Spleen (tissue), 11 donors: ENCODE measurements around the gene PPM1N. TPM values are rescaled to one million over a fixed set of nuclear protein-coding genes. Genes with fewer than 3 reads are reported as not detected.
A peak's percentile ranks its signal among the peaks of the same experiment; 100 is the strongest.

ENCODE experiments used
- DNase-seq: peaks from one replicate; pipeline ENCODE4 v3.0.0-alpha.2; 2020
- H3K27ac ChIP-seq, 8 donors: fragments of 200-600 bp; sonication (generic) in 7 of 8; 1 replicate in 4 of 8; 2 replicates in 4 of 8; pipeline versions ENCODE4 v1.5.0 to v1.8.0; 2016 to 2021; ENCODE audit warnings: inconsistent platforms in 4 of 8, mild to moderate bottlenecking in 4 of 8, moderate library complexity in 1 of 8
- H3K27me3 ChIP-seq, 7 donors: fragments of 200-600 bp; sonication (generic) in 6 of 7; replicated peaks in 1 of 7; 1 replicate in 4 of 7; 2 replicates in 3 of 7; pipeline versions ENCODE4 v1.5.0 to v1.8.0; 2016 to 2021; ENCODE audit warnings: inconsistent platforms in 3 of 7, mild to moderate bottlenecking in 1 of 7
- H3K36me3 ChIP-seq, 6 donors: fragments of 200-600 bp; sonication (generic) in 5 of 6; 1 replicate in 4 of 6; 2 replicates in 2 of 6; pipeline versions ENCODE4 v1.5.0 to v1.8.0; 2016 to 2021; ENCODE audit warnings: inconsistent platforms in 2 of 6
- H3K4me1 ChIP-seq, 6 donors: fragments of 200-600 bp; sonication (generic) in 5 of 6; 1 replicate in 3 of 6; 2 replicates in 3 of 6; pipeline versions ENCODE4 v1.5.0 to v1.8.0; 2016 to 2021; ENCODE audit warnings: inconsistent platforms in 3 of 6
- H3K4me3 ChIP-seq, 8 donors: fragments of 200-600 bp; sonication (generic) in 7 of 8; 1 replicate in 4 of 8; 2 replicates in 4 of 8; pipeline versions ENCODE4 v1.5.0 to v1.8.0; 2016 to 2021; ENCODE audit warnings: inconsistent platforms in 4 of 8, mild to moderate bottlenecking in 4 of 8, moderate library complexity in 2 of 8
- H3K9me3 ChIP-seq, 8 donors: fragments of 200-600 bp; sonication (generic) in 7 of 8; 1 replicate in 4 of 8; 2 replicates in 4 of 8; pipeline versions ENCODE4 v1.5.0 to v1.8.0; 2016 to 2021; ENCODE audit warnings: inconsistent platforms in 4 of 8
- POLR2A ChIP-seq, 3 donors: fragments of 450-650 bp; IDR thresholded peaks; one replicate each; pipeline ENCODE4 v1.5.1; 2017; ENCODE audit warnings: antibody characterized with exemption in 3 of 3, mild to moderate bottlenecking in 1 of 3
- POLR2AphosphoS5 ChIP-seq, 3 donors: sonication (generic); formaldehyde crosslinking; IDR thresholded peaks; one replicate each; pipeline ENCODE4 v1.5.1; 2017; ENCODE audit warnings: antibody characterized with exemption in 3 of 3
- WGBS, 5 donors: extraction: QIAGEN DNeasy Blood & Tissue Kit in 3 of 5; methylation state at CpG; one replicate each; pipeline versions ENCODE4 v1.1.5 to v1.1.7; 2013 to 2018; 5-methylcytosine and 5-hydroxymethylcytosine counted together
- intact Hi-C: fragments of 100-400 bp; cut with DNase I; formaldehyde crosslinking; loops from one replicate; pipeline ENCODE4 v1.15.0; 2023; ENCODE audit warnings: low total_unique reads
- polyA plus RNA-seq, 3 donors: library from polyadenylated mRNA; stranded (reverse); fragments of 200-250 nt; gene quantifications; one replicate each; pipeline ENCODE4 v1.2.1, GENCODE V29; 2013
- total RNA-seq, 7 donors: library from RNA; depleted of rRNA in 3 of 7; stranded (reverse); fragments of >200 nt in 3 of 7; fragmentation: NEBNext Ultra II Directional in 4 of 7; extraction: Animal tissue kit (Norgen Biotek cat#: 25700) in 4 of 7; gene quantifications; one replicate each; pipeline versions ENCODE4 v1.1.0 to v1.2.1, GENCODE V29; 2016 to 2021
- TF ChIP-seq, protein P1 (sequence below), 11 experiments: fragments of 200-600 bp in 7 of 11; fragments of 450-650 bp in 4 of 11; sonication (generic) in 4 of 11; IDR thresholded peaks in 8 of 11; conservative IDR thresholded peaks in 3 of 11; 1 replicate in 7 of 11; 2 replicates in 4 of 11; pipeline versions ENCODE4 v1.4.0 to v1.8.0; 2016 to 2021; ENCODE audit warnings: antibody characterized with exemption in 11 of 11, inconsistent platforms in 4 of 11, mild to moderate bottlenecking in 1 of 11
- donor health status: healthy with polysubstance abuse.
- donor health status: DM: no; HTN: no; CAD: no; lungs with moderate emphysema.
- donor health status: DM: no; HTN: no; CAD: no.
- donor health status: Bipolar disorder and iron deficiency.
- donor health status: healthy.
- donor health status: DM: no; HTN: no; CAD: no.
- donor health status: DM: yes; HTN: yes; CAD: no.

The PPM1N gene
- total and polyA plus RNA-seq, 10 donors = 6.3 to 21.4 (median 9.7) TPM

- TF ChIP-seq POLR2AphosphoS5 (IDR thresholded peaks at IDR 0.05) (no peak), POLR2A (IDR thresholded peaks at IDR 0.05) (no peak)
- TF ChIP-seq, protein P1, sequence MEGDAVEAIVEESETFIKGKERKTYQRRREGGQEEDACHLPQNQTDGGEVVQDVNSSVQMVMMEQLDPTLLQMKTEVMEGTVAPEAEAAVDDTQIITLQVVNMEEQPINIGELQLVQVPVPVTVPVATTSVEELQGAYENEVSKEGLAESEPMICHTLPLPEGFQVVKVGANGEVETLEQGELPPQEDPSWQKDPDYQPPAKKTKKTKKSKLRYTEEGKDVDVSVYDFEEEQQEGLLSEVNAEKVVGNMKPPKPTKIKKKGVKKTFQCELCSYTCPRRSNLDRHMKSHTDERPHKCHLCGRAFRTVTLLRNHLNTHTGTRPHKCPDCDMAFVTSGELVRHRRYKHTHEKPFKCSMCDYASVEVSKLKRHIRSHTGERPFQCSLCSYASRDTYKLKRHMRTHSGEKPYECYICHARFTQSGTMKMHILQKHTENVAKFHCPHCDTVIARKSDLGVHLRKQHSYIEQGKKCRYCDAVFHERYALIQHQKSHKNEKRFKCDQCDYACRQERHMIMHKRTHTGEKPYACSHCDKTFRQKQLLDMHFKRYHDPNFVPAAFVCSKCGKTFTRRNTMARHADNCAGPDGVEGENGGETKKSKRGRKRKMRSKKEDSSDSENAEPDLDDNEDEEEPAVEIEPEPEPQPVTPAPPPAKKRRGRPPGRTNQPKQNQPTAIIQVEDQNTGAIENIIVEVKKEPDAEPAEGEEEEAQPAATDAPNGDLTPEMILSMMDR (IDR thresholded peaks at IDR 0.05 in 8 of 11, conservative IDR thresholded peaks at IDR 0.05 in 3 of 11) = peak in 1 of 11 experiments; percentile 4
- Histone ChIP-seq H3K4me1 (peaks cover 24 to 63% (median 47%) of the 10 kb centered on the region in 6 donors), H3K36me3 (no peaks in the 10 kb centered on the region), H3K27ac (peak overlapping the region; percentile 83 to 98 (median 93)), H3K9me3 (no peaks in the 10 kb centered on the region), H3K4me3 (peak overlapping the region; percentile 57 to 81 (median 66)), H3K27me3 (peaks cover 0 to 49% (median 6%) of the 10 kb centered on the region in 7 donors)
- 0 to 1% (median 1%) methylated on average over 31 of the region's 31 CpGs for WGBS, 5 donors
- peak; percentile 88 for DNase-seq
- intact Hi-C loops = no loop called here
Measured at GRCh38 chr19:45468159-45468651, 30.0 kb upstream of the PPM1N start.

- Histone ChIP-seq H3K4me1 (peaks cover 24 to 67% (median 47%) of the 10 kb centered on the region in 6 donors), H3K27ac (peak overlapping the region; percentile 83 to 98 (median 93)), H3K9me3 (no peaks in the 10 kb centered on the region), H3K27me3 (peaks cover 0 to 55% (median 10%) of the 10 kb centered on the region in 7 donors), H3K36me3 (no peaks in the 10 kb centered on the region), H3K4me3 (peak overlapping the region; percentile 57 to 81 (median 66))
- intact Hi-C loops = no loop called here
- 0 to 2% (median 1%) methylated on average over 17 to 19 of the region's 19 CpGs for WGBS, 5 donors
- DNase-seq = no peak
- no peak for TF ChIP-seq POLR2A (IDR thresholded peaks at IDR 0.05)
- TF ChIP-seq, protein P1 (IDR thresholded peaks at IDR 0.05 in 8 of 11, conservative IDR thresholded peaks at IDR 0.05 in 3 of 11) = no peak
- TF ChIP-seq POLR2AphosphoS5 (IDR thresholded peaks at IDR 0.05) = no peak
Measured at GRCh38 chr19:45468803-45469131, 29.5 kb upstream of the PPM1N start.

GRCh38 chr19:45469132-45469944 is 28.9 kb upstream of the PPM1N start:
- TF ChIP-seq POLR2AphosphoS5 (IDR thresholded peaks at IDR 0.05) = peak; percentile 89 to 92 (median 90)
- TF ChIP-seq, protein P1 (IDR thresholded peaks at IDR 0.05 in 8 of 11, conservative IDR thresholded peaks at IDR 0.05 in 3 of 11) = peak in 3 of 11 experiments; percentile 17 to 34 (median 31)
- peak in 2 of 3 donors; percentile 36 to 71 for TF ChIP-seq POLR2A (IDR thresholded peaks at IDR 0.05)
- H3K9me3 ChIP-seq = no peaks in the 10 kb centered on the region
- intact Hi-C loops = no loop called here
- no peaks in the 10 kb centered on the region for H3K36me3 ChIP-seq
- peaks cover 24 to 67% (median 47%) of the 10 kb centered on the region in 6 donors for H3K4me1 ChIP-seq
- peak overlapping the region; percentile 57 to 81 (median 66) for H3K4me3 ChIP-seq
- WGBS, 5 donors = 0 to 1% (median 0%) methylated on average over 24 to 66 of the region's 66 CpGs
- H3K27me3 ChIP-seq = peaks cover 0 to 61% (median 15%) of the 10 kb centered on the region in 7 donors
- DNase-seq = peak; percentile 97
- H3K27ac ChIP-seq = peak overlapping the region; percentile 83 to 98 (median 93)
